HL-60 (cell line): ENCODE results near the gene IFNAR2.

ENCODE experiments used
- CTCF ChIP-seq: IDR thresholded peaks from one replicate; pipeline ENCODE4 v1.5.1; 2011; ENCODE audit warnings: low read length, control low read depth, inconsistent platforms; ENCODE audit not compliant: insufficient read depth
- GABPA ChIP-seq: IDR thresholded peaks from 2 replicates; pipeline ENCODE4 v1.6.1; 2012; ENCODE audit warnings: low read depth

GRCh38 chr21:33265664-33266049 is 35.9 kb downstream of the IFNAR2 start:
- TF ChIP-seq CTCF (no peak), GABPA (no peak)
